ENCODE measurements around the gene TEX19. TPM values are rescaled to one million over a fixed set of nuclear protein-coding genes. Genes with fewer than 3 reads are reported as not detected.
"Not testable (repeated sequence)": the region's sequence is repeated elsewhere in the genome, so short reads cannot be mapped to it uniquely, and the experiment has no call there.

The TEX19 gene
- total RNA-seq, 2 experiments from 2014 or later = not detected

- ChIA-PET POLR2A (interaction anchor here (0.6 to 0.7 kb wide), 2 partner anchors 34 to 346 kb away, joined by 3 to 5 read pairs; partner anchors contain the start of gene FN3KRP), CTCF (interaction anchor here (1.1 to 1.7 kb wide), 3 partner anchors 18 to 52 kb away, joined by 3 to 4 read pairs (median 3); no protein-coding TSS in a partner anchor)
Observed at GRCh38 chr17:82370471-82371332, 11.7 kb downstream of the TEX19 start.

GRCh38 chr17:82371333-82372248 is 12.5 kb downstream of the TEX19 start, which contains the start of gene UTS2R:
Gene UTS2R, plus strand, starts transcription at chr17:82371765. Its CDS starts 2,560 bp downstream, at chr17:82374325.
- ChIA-PET CTCF (interaction anchor here (1.3 to 1.7 kb wide), 2 partner anchors 19 to 50 kb away, joined by 4 read pairs; no protein-coding TSS in a partner anchor), POLR2A (no interaction called here)

GRCh38 chr17:82372249-82373071 is 13.4 kb downstream of the TEX19 start:
- CTCF ChIA-PET = interaction anchor here (1.3 to 1.7 kb wide), 2 partner anchors 20 to 51 kb away, joined by 4 read pairs; no protein-coding TSS in a partner anchor
- POLR2A ChIA-PET = no interaction called here

- CTCF ChIA-PET = interaction anchor here (1.3 kb wide), 1 partner anchor 52 kb away, joined by 4 read pairs; no protein-coding TSS in a partner anchor
- POLR2A ChIA-PET = not testable (repeated sequence)
Observed at GRCh38 chr17:82373072-82373452, 14.0 kb downstream of the TEX19 start.

- CTCF ChIA-PET = no interaction called here
- POLR2A ChIA-PET = no interaction called here
Observed at GRCh38 chr17:82373731-82374625, 14.9 kb downstream of the TEX19 start.

GRCh38 chr17:82374626-82375331 is 15.7 kb downstream of the TEX19 start:
- ChIA-PET CTCF (no interaction called here), POLR2A (no interaction called here)

- ChIA-PET POLR2A (no interaction called here), CTCF (no interaction called here)
Observed at GRCh38 chr17:82375359-82376041, 16.5 kb downstream of the TEX19 start.

- POLR2A ChIA-PET = no interaction called here
- CTCF ChIA-PET = interaction anchor here (0.6 kb wide), 1 partner anchor 778 kb away, joined by 6 read pairs; no protein-coding TSS in a partner anchor
Observed at GRCh38 chr17:82376042-82376730, 17.1 kb downstream of the TEX19 start.

GRCh38 chr17:82377294-82377693 is 18.2 kb downstream of the TEX19 start:
- CTCF ChIA-PET, POLR2A ChIA-PET: not testable (repeated sequence)

GRCh38 chr17:82377924-82378740 is 19.1 kb downstream of the TEX19 start:
- POLR2A ChIA-PET = no interaction called here
- CTCF ChIA-PET = interaction anchor here (0.6 to 1.0 kb wide), 2 partner anchors 21 to 357 kb away, joined by 3 to 4 read pairs; no protein-coding TSS in a partner anchor

GRCh38 chr17:82378741-82379021 is 19.6 kb downstream of the TEX19 start:
- CTCF ChIA-PET = interaction anchor here (0.6 to 1.0 kb wide), 2 partner anchors 21 to 357 kb away, joined by 3 to 4 read pairs; no protein-coding TSS in a partner anchor
- POLR2A ChIA-PET = no interaction called here

- ChIA-PET CTCF (interaction anchor here (0.7 kb wide), 2 partner anchors 60 to 115 kb away, joined by 4 to 6 read pairs; no protein-coding TSS in a partner anchor), POLR2A (interaction anchor here (0.6 kb wide), 1 partner anchor 94 kb away, joined by 3 read pairs; no protein-coding TSS in a partner anchor)
Observed at GRCh38 chr17:82380860-82381702, 22.0 kb downstream of the TEX19 start.

GRCh38 chr17:82381703-82382009 is 22.6 kb downstream of the TEX19 start:
- POLR2A ChIA-PET = interaction anchor here (0.6 kb wide), 1 partner anchor 93 kb away, joined by 3 read pairs; no protein-coding TSS in a partner anchor
- CTCF ChIA-PET = interaction anchor here (0.7 kb wide), 2 partner anchors 61 to 114 kb away, joined by 4 to 6 read pairs; no protein-coding TSS in a partner anchor

- CTCF ChIA-PET = interaction anchor here (0.6 to 0.7 kb wide), 4 partner anchors 25 to 321 kb away, joined by 3 to 6 read pairs (median 4); no protein-coding TSS in a partner anchor
- POLR2A ChIA-PET = not testable (repeated sequence)
Observed at GRCh38 chr17:82382220-82382932, 23.3 kb downstream of the TEX19 start.

All from activated CD8-positive, alpha-beta memory T cell treated with anti-CD3 and anti-CD28 coated beads for 36 hours (primary cell).